GM18505 (cell line): Measurements from ENCODE around the gene HABP2.

Experiments used
- ATAC-seq: cut with Tn5 transposase; IDR thresholded peaks from one replicate; pipeline ENCODE4 v1.9.1; 2021; ENCODE audit not compliant: unreplicated experiment
- POLR2A ChIP-seq: IDR thresholded peaks from 4 replicates; pipeline ENCODE4 v1.6.1; 2011; ENCODE audit warnings: borderline replicate concordance; ENCODE audit not compliant: insufficient read depth, insufficient read length; ENCODE audit errors: extremely low read depth

Gene HABP2

GRCh38 chr10:113585949-113586348 is 33.1 kb downstream of the HABP2 start:
- no peak for TF ChIP-seq POLR2A
- no peak for ATAC-seq

GRCh38 chr10:113589201-113589770 is 36.4 kb downstream of the HABP2 start:
- ATAC-seq: no peak
- TF ChIP-seq POLR2A: no peak

GRCh38 chr10:113590581-113590980 is 37.7 kb downstream of the HABP2 start:
- no peak for ATAC-seq

GRCh38 chr10:113592380-113592779 is 39.5 kb downstream of the HABP2 start:
- TF ChIP-seq POLR2A: no peak
- no peak for ATAC-seq

More at GRCh38 chr10:113590581-113590980, 37.7 kb downstream of the HABP2 start:
- no peak for TF ChIP-seq POLR2A

- no peak for ATAC-seq
- no peak for TF ChIP-seq POLR2A
These were observed 41.8 kb downstream of the HABP2 start for GRCh38 chr10:113594652-113595051.

GRCh38 chr10:113600569-113600968 is 47.7 kb downstream of the HABP2 start:
- TF ChIP-seq POLR2A: no peak

GRCh38 chr10:113603057-113603777 is 50.4 kb downstream of the HABP2 start:
- no peak for ATAC-seq
- TF ChIP-seq POLR2A: no peak

More at GRCh38 chr10:113600569-113600968, 47.7 kb downstream of the HABP2 start:
- ATAC-seq: no peak

- TF ChIP-seq POLR2A: no peak
These were observed 51.7 kb downstream of the HABP2 start for GRCh38 chr10:113604572-113604971.

GRCh38 chr10:113605268-113605978 is 52.6 kb downstream of the HABP2 start:
- TF ChIP-seq POLR2A: no peak
- no peak for ATAC-seq

More at GRCh38 chr10:113604572-113604971, 51.7 kb downstream of the HABP2 start:
- no peak for ATAC-seq

- TF ChIP-seq POLR2A: no peak
- no peak for ATAC-seq
These were observed 56.9 kb downstream of the HABP2 start for GRCh38 chr10:113609704-113610108.

- TF ChIP-seq POLR2A: no peak
- no peak for ATAC-seq
These were observed 58.1 kb downstream of the HABP2 start for GRCh38 chr10:113610631-113611601.

- no peak for TF ChIP-seq POLR2A
- no peak for ATAC-seq
These were observed 59.3 kb downstream of the HABP2 start for GRCh38 chr10:113612154-113612553.

GRCh38 chr10:113613427-113613826 is 60.6 kb downstream of the HABP2 start:
- no peak for ATAC-seq

More at GRCh38 chr10:113613427-113613826, 60.6 kb downstream of the HABP2 start:
- no peak for TF ChIP-seq POLR2A
